Kidney epithelial cell (primary cell): Measurements from ENCODE around the gene KLK7. TPM values are rescaled to one million over a fixed set of nuclear protein-coding genes. Genes with fewer than 3 reads are reported as not detected.

Source experiments
- DNase-seq: peaks from one replicate; pipeline ENCODE4 v3.0.0-alpha.2; 2010; ENCODE audit warnings: low read depth
- H3K27me3 ChIP-seq: 2 replicates; pipeline ENCODE4 v1.6.0; 2011; ENCODE audit warnings: low read length; ENCODE audit not compliant: control insufficient read depth, insufficient read depth
- H3K36me3 ChIP-seq: 2 replicates; pipeline ENCODE4 v1.5.1; 2011; ENCODE audit warnings: low read length; ENCODE audit not compliant: control insufficient read depth, insufficient read depth
- H3K4me3 ChIP-seq: 2 replicates; pipeline ENCODE4 v1.5.1; 2011; ENCODE audit warnings: low read depth, mild to moderate bottlenecking, control low read depth, low read length
- CTCF ChIP-seq: IDR thresholded peaks from 2 replicates; pipeline ENCODE4 v1.5.1; 2011; ENCODE audit warnings: mild to moderate bottlenecking, moderate library complexity, low read length, control low read depth, inconsistent platforms; ENCODE audit not compliant: insufficient read depth, poor library complexity, severe bottlenecking
- total RNA-seq: library from RNA; depleted of rRNA; stranded (reverse); fragments of >200 nt; gene quantifications from 2 replicates; pipeline ENCODE4 v1.2.3, GENCODE V29; 2015

Gene KLK7
- total RNA-seq, 1 donor from 2014 or later = 18.7 TPM

- H3K4me3 ChIP-seq = no peak overlapping the region
- no peak for DNase-seq
- H3K36me3 ChIP-seq = no peaks in the 10 kb centered on the region
- H3K27me3 ChIP-seq = no peaks in the 10 kb centered on the region
- TF ChIP-seq CTCF = no peak
Observed at GRCh38 chr19:51010066-51010795, 26.5 kb upstream of the KLK7 start.

GRCh38 chr19:51009061-51009891 lies 25.6 kb upstream of the KLK7 start:
- no peak for TF ChIP-seq CTCF
- Histone ChIP-seq H3K36me3 (no peaks in the 10 kb centered on the region), H3K27me3 (no peaks in the 10 kb centered on the region), H3K4me3 (no peak overlapping the region)
- no peak for DNase-seq

GRCh38 chr19:51007488-51007887 lies 23.8 kb upstream of the KLK7 start:
- TF ChIP-seq CTCF = no peak
- no peaks in the 10 kb centered on the region for H3K27me3 ChIP-seq
- no peaks in the 10 kb centered on the region for H3K36me3 ChIP-seq
- no peak for DNase-seq
- H3K4me3 ChIP-seq = no peak overlapping the region

- TF ChIP-seq CTCF = no peak
- no peak for DNase-seq
- Histone ChIP-seq H3K27me3 (peaks cover 3% of the 10 kb centered on the region), H3K4me3 (no peak overlapping the region), H3K36me3 (no peaks in the 10 kb centered on the region)
Observed at GRCh38 chr19:51006406-51006805, 22.7 kb upstream of the KLK7 start.

- DNase-seq = no peak
- peaks cover 3% of the 10 kb centered on the region for H3K27me3 ChIP-seq
- no peak overlapping the region for H3K4me3 ChIP-seq
- no peak for TF ChIP-seq CTCF
- no peaks in the 10 kb centered on the region for H3K36me3 ChIP-seq
Observed at GRCh38 chr19:51005248-51005647, 21.5 kb upstream of the KLK7 start.

GRCh38 chr19:51003316-51003715 lies 19.6 kb upstream of the KLK7 start:
- TF ChIP-seq CTCF = no peak
- H3K4me3 ChIP-seq = no peak overlapping the region
- H3K36me3 ChIP-seq = no peaks in the 10 kb centered on the region
- no peak for DNase-seq
- peaks cover 3% of the 10 kb centered on the region for H3K27me3 ChIP-seq
